Panc1 (cell line): ENCODE results near the gene DYNC1I1.

Experiments
- CTCF ChIP-seq: fragments of 450-650 bp; IDR thresholded peaks from 2 replicates; pipeline ENCODE4 v1.5.1; 2017; ENCODE audit warnings: mild to moderate bottlenecking
- POLR2AphosphoS5 ChIP-seq: IDR thresholded peaks from 2 replicates; pipeline ENCODE4 v1.6.1; 2012; ENCODE audit warnings: mild to moderate bottlenecking, low read depth, low read length, moderate library complexity
- REST ChIP-seq, 2 experiments: IDR thresholded peaks; 2 replicates each; pipeline ENCODE4 v1.6.1; 2011 to 2012; ENCODE audit warnings: low read depth in 2 of 2, control low read depth in 1 of 2, low read length in 1 of 2, mild to moderate bottlenecking in 1 of 2, moderate library complexity in 1 of 2; ENCODE audit not compliant: insufficient read depth in 1 of 2
- SIN3A ChIP-seq: IDR thresholded peaks from 2 replicates; pipeline ENCODE4 v1.6.1; 2012; ENCODE audit warnings: low read depth, mild to moderate bottlenecking, low read length, moderate library complexity, borderline replicate concordance; ENCODE audit not compliant: insufficient read depth

GRCh38 chr7:95951531-95951930 is 179.2 kb downstream of the DYNC1I1 start:
- TF ChIP-seq CTCF: no peak
- TF ChIP-seq SIN3A: no peak
- TF ChIP-seq POLR2AphosphoS5: no peak
- TF ChIP-seq REST (IDR thresholded peaks at IDR 0.05; ENCODE audit: insufficient read depth in 1 of 2, low read depth in 2 of 2, low read length in 1 of 2): no peak
